ENCODE results near the gene DHX15.

- TF ChIP-seq CTCF (IDR thresholded peaks at IDR 0.05) (no peak), POLR2A (IDR thresholded peaks at IDR 0.05) (no peak)
Measured at GRCh38 chr4:24570574-24571236, 13.6 kb downstream of the DHX15 start.
